Trophoblast cell (in vitro differentiated cells and primary cell): ENCODE results near the gene RET.

Experiments
- DNase-seq, 2 donors: peaks; one replicate each; pipeline ENCODE4 v3.0.0-alpha.2; 2016
- H2AFZ ChIP-seq: 2 replicates; pipeline ENCODE4 v1.6.1; 2013; ENCODE audit warnings: low read length, moderate library complexity, mild to moderate bottlenecking; ENCODE audit not compliant: insufficient read depth, poor library complexity
- H2AK5ac ChIP-seq: 2 replicates; pipeline ENCODE4 v1.6.1; 2013; ENCODE audit warnings: mild to moderate bottlenecking, low read length
- H2BK120ac ChIP-seq: 2 replicates; pipeline ENCODE4 v1.6.1; 2013; ENCODE audit warnings: low read length, mild to moderate bottlenecking, moderate library complexity; ENCODE audit not compliant: insufficient read depth, poor library complexity
- H2BK12ac ChIP-seq: 2 replicates; pipeline ENCODE4 v1.6.1; 2013; ENCODE audit warnings: mild to moderate bottlenecking, low read length, moderate library complexity
- H2BK5ac ChIP-seq: 2 replicates; pipeline ENCODE4 v1.6.1; 2013; ENCODE audit warnings: low read length, low read depth, moderate library complexity, mild to moderate bottlenecking; ENCODE audit not compliant: poor library complexity
- H3K14ac ChIP-seq: 2 replicates; pipeline ENCODE4 v1.6.1; 2013; ENCODE audit warnings: mild to moderate bottlenecking, low read length
- H3K18ac ChIP-seq: 2 replicates; pipeline ENCODE4 v1.6.1; 2013; ENCODE audit warnings: mild to moderate bottlenecking, low read length
- H3K23ac ChIP-seq: 2 replicates; pipeline ENCODE4 v1.6.1; 2013; ENCODE audit warnings: low read length
- H3K27ac ChIP-seq: 2 replicates; pipeline ENCODE4 v1.5.1; 2013; ENCODE audit warnings: low read depth, mild to moderate bottlenecking, inconsistent platforms, low read length, moderate library complexity
- H3K27me3 ChIP-seq: 2 replicates; pipeline ENCODE4 v1.6.1; 2013; ENCODE audit warnings: inconsistent platforms, mild to moderate bottlenecking, low read length, moderate library complexity; ENCODE audit not compliant: insufficient read depth
- H3K36me3 ChIP-seq, 2 experiments: 1 replicate in 1 of 2; 2 replicates in 1 of 2; pipeline ENCODE4 v1.6.1; 2013; ENCODE audit warnings: low read length in 2 of 2, mild to moderate bottlenecking in 2 of 2, moderate library complexity in 1 of 2; ENCODE audit not compliant: insufficient read depth in 2 of 2, control insufficient read depth in 1 of 2
- H3K4ac ChIP-seq: 2 replicates; pipeline ENCODE4 v1.6.1; 2013; ENCODE audit warnings: low read depth, mild to moderate bottlenecking, low read length, moderate library complexity
- H3K4me1 ChIP-seq, 2 experiments: 1 replicate in 1 of 2; 2 replicates in 1 of 2; pipeline ENCODE4 v1.6.1; 2013; ENCODE audit warnings: low read length in 2 of 2, mild to moderate bottlenecking in 2 of 2, moderate library complexity in 1 of 2; ENCODE audit not compliant: insufficient read depth in 2 of 2, control insufficient read depth in 1 of 2
- H3K4me2 ChIP-seq: 2 replicates; pipeline ENCODE4 v1.6.1; 2013; ENCODE audit warnings: inconsistent platforms, mild to moderate bottlenecking, low read length, moderate library complexity
- H3K4me3 ChIP-seq: 2 replicates; pipeline ENCODE4 v1.5.1; 2013; ENCODE audit warnings: mild to moderate bottlenecking, low read depth, low read length, inconsistent platforms
- H3K79me1 ChIP-seq: one replicate; pipeline ENCODE4 v1.6.1; 2013; ENCODE audit warnings: low read length
- H3K79me2 ChIP-seq: 2 replicates; pipeline ENCODE4 v1.6.1; 2013; ENCODE audit warnings: low read length, mild to moderate bottlenecking; ENCODE audit not compliant: control insufficient read depth, insufficient read depth, poor library complexity
- H3K9ac ChIP-seq: 2 replicates; pipeline ENCODE4 v1.6.1; 2013; ENCODE audit warnings: mild to moderate bottlenecking, low read length
- H3K9me3 ChIP-seq: 2 replicates; pipeline ENCODE4 v1.6.1; 2013; ENCODE audit warnings: low read depth, mild to moderate bottlenecking, control low read depth, inconsistent platforms, low read length; ENCODE audit not compliant: insufficient read depth
- H4K12ac ChIP-seq: 2 replicates; pipeline ENCODE4 v1.6.1; 2013; ENCODE audit warnings: low read depth, mild to moderate bottlenecking, low read length, moderate library complexity
- H4K8ac ChIP-seq: 2 replicates; pipeline ENCODE4 v1.6.1; 2013; ENCODE audit warnings: low read depth, mild to moderate bottlenecking, low read length, moderate library complexity
- H4K91ac ChIP-seq: one replicate; pipeline ENCODE4 v1.6.1; 2013; ENCODE audit warnings: low read depth, mild to moderate bottlenecking, low read length, moderate library complexity
- WGBS: extraction: QIAGEN DNeasy Blood & Tissue Kit; methylation state at CpG from one replicate; pipeline ENCODE4 v1.1.7; 2013; ENCODE audit warnings: missing lambda C conversion rate; ENCODE audit not compliant: insufficient read length, insufficient coverage; ENCODE audit errors: extremely low coverage; 5-methylcytosine and 5-hydroxymethylcytosine counted together

RET gene

GRCh38 chr10:43173120-43173519 is 96.3 kb downstream of the RET start:
- Histone ChIP-seq H3K4me3 (no peak overlapping the region), H3K79me2 (no peaks in the 10 kb centered on the region), H3K4me1 (no peaks in the 10 kb centered on the region), H2AFZ (no peak overlapping the region), H2BK120ac (no peak overlapping the region), H3K9me3 (no peaks in the 10 kb centered on the region), H3K23ac (no peak overlapping the region), H3K36me3 (peaks cover 3 to 4% of the 10 kb centered on the region in 2 experiments), H2BK12ac (no peak overlapping the region), H3K14ac (no peak overlapping the region), H3K27me3 (no peaks in the 10 kb centered on the region), H3K79me1 (no peaks in the 10 kb centered on the region), H3K4ac (no peak overlapping the region), H4K12ac (no peak overlapping the region), H4K91ac (no peak overlapping the region), H2AK5ac (no peak overlapping the region), H3K9ac (no peak overlapping the region), H3K4me2 (no peak overlapping the region), H4K8ac (no peak overlapping the region), H2BK5ac (no peak overlapping the region), H3K27ac (no peak overlapping the region), H3K18ac (no peak overlapping the region)
- no peak for DNase-seq
- WGBS, result 100% methylated on average over 1 of the region's 1 CpG

- Histone ChIP-seq H2BK120ac (no peak overlapping the region), H4K8ac (no peak overlapping the region), H3K14ac (no peak overlapping the region), H3K18ac (no peak overlapping the region), H2BK12ac (no peak overlapping the region), H3K9ac (no peak overlapping the region), H3K27me3 (no peaks in the 10 kb centered on the region), H3K23ac (no peak overlapping the region), H3K79me2 (no peaks in the 10 kb centered on the region), H3K4me1 (no peaks in the 10 kb centered on the region), H2AK5ac (no peak overlapping the region), H3K4me2 (no peak overlapping the region), H4K91ac (no peak overlapping the region), H2BK5ac (no peak overlapping the region), H3K36me3 (peaks cover 4 to 5% of the 10 kb centered on the region in 2 experiments), H3K4me3 (no peak overlapping the region), H3K4ac (no peak overlapping the region), H3K9me3 (no peaks in the 10 kb centered on the region), H3K79me1 (no peaks in the 10 kb centered on the region), H4K12ac (no peak overlapping the region), H3K27ac (no peak overlapping the region), H2AFZ (no peak overlapping the region)
- DNase-seq, result no peak
- WGBS, result no CpG with 5 or more reads among the region's 6 CpGs
Observed at GRCh38 chr10:43174969-43175368, 98.1 kb downstream of the RET start.

GRCh38 chr10:43176271-43176670 is 99.4 kb downstream of the RET start:
- no peak overlapping the region for H2BK5ac ChIP-seq
- H3K36me3 ChIP-seq, result peaks cover 4 to 5% of the 10 kb centered on the region in 2 experiments
- DNase-seq, result peak; percentile 34 to 65
- no peak overlapping the region for H3K9ac ChIP-seq
- no peaks in the 10 kb centered on the region for H3K79me2 ChIP-seq
- no peak overlapping the region for H4K8ac ChIP-seq
- H2AFZ ChIP-seq, result no peak overlapping the region
- H3K4me1 ChIP-seq, result no peaks in the 10 kb centered on the region
- H3K18ac ChIP-seq, result no peak overlapping the region
- no peak overlapping the region for H3K4ac ChIP-seq
- H3K27ac ChIP-seq, result no peak overlapping the region
- no peak overlapping the region for H3K23ac ChIP-seq
- no peaks in the 10 kb centered on the region for H3K9me3 ChIP-seq
- H4K91ac ChIP-seq, result no peak overlapping the region
- no peak overlapping the region for H3K4me2 ChIP-seq
- no peak overlapping the region for H2BK12ac ChIP-seq
- no peak overlapping the region for H3K4me3 ChIP-seq
- WGBS, result no CpG with 5 or more reads among the region's 3 CpGs
- no peak overlapping the region for H3K14ac ChIP-seq
- no peak overlapping the region for H2AK5ac ChIP-seq
- H3K79me1 ChIP-seq, result no peaks in the 10 kb centered on the region
- H3K27me3 ChIP-seq, result no peaks in the 10 kb centered on the region
- H2BK120ac ChIP-seq, result no peak overlapping the region
- no peak overlapping the region for H4K12ac ChIP-seq

GRCh38 chr10:43177595-43177994 is 100.7 kb downstream of the RET start:
- H3K9me3 ChIP-seq, result peaks cover 1% of the 10 kb centered on the region
- H3K4ac ChIP-seq, result no peak overlapping the region
- H3K4me3 ChIP-seq, result no peak overlapping the region
- H2BK12ac ChIP-seq, result no peak overlapping the region
- H4K8ac ChIP-seq, result no peak overlapping the region
- H2BK5ac ChIP-seq, result no peak overlapping the region
- no peak overlapping the region for H3K27ac ChIP-seq
- no peak overlapping the region for H3K9ac ChIP-seq
- H3K14ac ChIP-seq, result no peak overlapping the region
- no peaks in the 10 kb centered on the region for H3K27me3 ChIP-seq
- H3K18ac ChIP-seq, result no peak overlapping the region
- H3K4me1 ChIP-seq, result no peaks in the 10 kb centered on the region
- no peak overlapping the region for H3K4me2 ChIP-seq
- H2AFZ ChIP-seq, result no peak overlapping the region
- no peak overlapping the region for H2BK120ac ChIP-seq
- H4K12ac ChIP-seq, result no peak overlapping the region
- H4K91ac ChIP-seq, result no peak overlapping the region
- DNase-seq, result no peak
- H3K23ac ChIP-seq, result no peak overlapping the region
- no peaks in the 10 kb centered on the region for H3K79me2 ChIP-seq
- no peak overlapping the region for H2AK5ac ChIP-seq
- peaks cover 6 to 7% of the 10 kb centered on the region in 2 experiments for H3K36me3 ChIP-seq
- H3K79me1 ChIP-seq, result no peaks in the 10 kb centered on the region
- WGBS, result no CpG with 5 or more reads among the region's 1 CpG
